AG04450 (cell line): Measurements from ENCODE around the gene CDCP1. TPM values are rescaled to one million over a fixed set of nuclear protein-coding genes. Genes with fewer than 3 reads are reported as not detected.

Source experiments
- CTCF ChIA-PET: fragments of 300-600, 350-600 bp; formaldehyde crosslinking; extraction: SDS; loops from one replicate; lab custom pipeline; 2022; ENCODE audit warnings: antibody characterized with exemption, inconsistent platforms; lab: Charles Lee
- POLR2A ChIA-PET: fragments of 350-600 bp; formaldehyde crosslinking; extraction: SDS; loops from one replicate; lab custom pipeline; 2021; ENCODE audit warnings: antibody characterized with exemption, inconsistent platforms; lab: Yijun Ruan, JAX
- DNase-seq: peaks from one replicate; pipeline ENCODE4 v3.0.0-alpha.2; 2011; ENCODE audit warnings: low read depth, low spot score
- H3K27ac ChIP-seq: one replicate; pipeline ENCODE4 v1.5.1; 2012; ENCODE audit warnings: low read depth, low read length, control low read depth
- H3K27me3 ChIP-seq: one replicate; pipeline ENCODE4 v1.6.0; 2012; ENCODE audit warnings: low read length; ENCODE audit not compliant: control insufficient read depth, insufficient read depth
- H3K4me3 ChIP-seq: 2 replicates; pipeline ENCODE4 v1.5.1; 2011; ENCODE audit warnings: mild to moderate bottlenecking, low read depth, low read length, control low read depth
- H3K9me3 ChIP-seq: 2 replicates; pipeline ENCODE4 v1.5.1; 2012; ENCODE audit warnings: low read length; ENCODE audit not compliant: control insufficient read depth, insufficient read depth
- CTCF ChIP-seq: IDR thresholded peaks from 2 replicates; pipeline ENCODE4 v1.5.1; 2011; ENCODE audit warnings: low read depth, low read length, control low read depth, inconsistent platforms
- polyA plus RNA-seq: library from polyadenylated mRNA; depleted of rRNA; stranded (reverse); fragments of >200 nt; gene quantifications from 2 replicates; pipeline ENCODE4 v1.2.3, GENCODE V29; 2011

The CDCP1 gene
- polyA plus RNA-seq, 1 experiment, result 13.6 TPM

DNA sequence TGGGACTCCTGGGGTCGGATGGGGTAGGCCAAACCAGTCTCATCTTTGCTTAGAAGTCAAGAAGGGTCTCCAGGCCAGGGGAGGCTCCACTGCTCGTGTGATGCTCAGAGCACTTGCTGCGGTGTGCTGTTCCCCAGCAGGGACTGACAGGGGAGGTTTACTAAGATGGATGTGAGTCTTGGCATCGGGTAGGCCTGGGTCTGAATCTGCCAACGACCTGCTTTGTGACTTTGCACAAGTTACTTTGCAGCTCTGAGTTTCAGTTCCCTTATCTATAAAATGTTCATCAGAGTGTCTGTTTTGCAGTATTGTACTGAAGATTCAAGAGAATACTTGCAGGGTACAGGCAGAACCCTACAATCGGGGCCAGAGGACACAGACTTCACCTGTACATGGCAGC, 17.3 kb upstream of the CDCP1 start:
- TF ChIP-seq CTCF, result no peak
- H3K4me3 ChIP-seq, result no peak overlapping the region
- ChIA-PET CTCF (no interaction called here), POLR2A (no interaction called here)
- no peaks in the 10 kb centered on the region; the same call in 1 of the 2 replicates for H3K9me3 ChIP-seq
- no peak overlapping the region for H3K27ac ChIP-seq
- no peaks in the 10 kb centered on the region for H3K27me3 ChIP-seq
- no peak for DNase-seq

GRCh38 chr3:45154641-45155147, 8.5 kb upstream of the CDCP1 start:
- CTCF ChIA-PET, result interaction anchor here (0.6 to 1.8 kb wide), 5 partner anchors 19 to 353 kb away, joined by 3 to 6 read pairs (median 5); no protein-coding TSS in a partner anchor
- no peaks in the 10 kb centered on the region for H3K27me3 ChIP-seq
- TF ChIP-seq CTCF, result no peak
- no peak overlapping the region for H3K4me3 ChIP-seq
- no peak for DNase-seq
- H3K9me3 ChIP-seq, result peaks cover 8% of the 10 kb centered on the region
- no peak overlapping the region for H3K27ac ChIP-seq
- POLR2A ChIA-PET, result interaction anchor here (0.9 kb wide), 1 partner anchor 23 kb away, joined by 3 read pairs; no protein-coding TSS in a partner anchor

DNA sequence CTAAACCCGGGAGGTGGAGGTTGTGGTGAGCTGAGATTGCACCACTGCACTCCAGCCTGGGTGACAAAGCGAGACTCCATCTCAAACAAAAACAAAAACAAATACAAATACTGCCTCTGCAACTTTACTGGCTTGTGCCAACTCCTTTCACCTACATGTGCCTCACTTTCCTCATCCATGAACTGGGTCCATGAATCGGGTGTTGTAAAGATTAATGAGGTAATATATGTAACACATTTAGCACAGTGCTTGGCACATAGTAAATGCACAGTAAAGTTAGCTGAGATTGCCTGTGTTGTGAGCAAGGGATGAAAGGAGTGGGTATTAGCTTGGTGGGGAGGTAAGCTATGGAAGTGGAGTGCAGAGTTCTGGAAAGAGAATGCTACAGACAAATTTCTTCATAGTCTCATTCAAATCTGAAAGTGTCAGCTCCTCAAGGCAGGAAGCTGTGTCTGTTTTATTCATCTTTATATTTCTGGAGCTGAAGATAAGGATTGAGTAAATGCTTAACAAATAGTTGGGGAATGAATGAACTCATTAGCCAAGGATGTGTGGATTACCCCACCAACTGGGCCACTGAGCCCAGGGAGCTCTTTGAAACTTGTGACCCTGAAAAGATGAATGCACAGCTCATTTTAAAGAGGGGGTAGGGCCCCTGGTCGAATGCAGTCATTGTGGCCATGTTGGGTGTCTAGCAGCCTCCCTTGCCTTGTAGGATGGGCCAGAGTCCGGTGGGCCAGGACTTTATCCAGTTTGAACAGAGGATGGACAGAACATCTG, 7.7 kb upstream of the CDCP1 start:
- H3K27ac ChIP-seq, result peak overlapping the region; percentile 52
- CTCF ChIA-PET, result interaction anchor here (0.5 to 1.8 kb wide), 9 partner anchors 14 to 355 kb away, joined by 3 to 6 read pairs (median 4); no protein-coding TSS in a partner anchor
- H3K9me3 ChIP-seq, result peaks cover 8% of the 10 kb centered on the region
- no peaks in the 10 kb centered on the region for H3K27me3 ChIP-seq
- POLR2A ChIA-PET, result interaction anchor here (0.9 to 1.1 kb wide), 2 partner anchors 24 to 30 kb away, joined by 3 read pairs; no protein-coding TSS in a partner anchor
- no peak overlapping the region for H3K4me3 ChIP-seq
- DNase-seq, result no peak
- TF ChIP-seq CTCF, result no peak

DNA sequence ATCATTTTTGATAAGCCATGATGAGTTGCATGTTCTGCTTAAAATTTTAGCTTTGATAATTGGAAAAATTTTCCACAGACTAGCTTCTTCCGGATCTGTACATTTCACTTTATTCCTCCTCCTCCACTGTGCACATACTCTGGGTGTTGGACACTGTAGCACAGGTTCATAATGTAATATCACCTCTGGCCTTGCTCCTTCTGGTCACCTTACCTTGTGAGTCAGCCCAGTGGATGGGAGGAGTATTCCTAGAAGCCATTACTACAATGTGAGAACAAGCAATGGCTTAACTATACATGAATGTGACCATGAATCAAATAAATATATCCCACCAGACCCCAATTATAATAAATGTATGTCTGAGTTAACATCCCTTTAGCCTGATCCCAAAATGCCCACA, 6.1 kb upstream of the CDCP1 start:
- DNase-seq, result no peak
- TF ChIP-seq CTCF, result no peak
- ChIA-PET CTCF (no interaction called here), POLR2A (no interaction called here)
- Histone ChIP-seq H3K27me3 (no peaks in the 10 kb centered on the region), H3K9me3 (peaks cover 8% of the 10 kb centered on the region), H3K4me3 (no peak overlapping the region), H3K27ac (no peak overlapping the region)

- no peak for TF ChIP-seq CTCF
- Histone ChIP-seq H3K27me3 (no peaks in the 10 kb centered on the region), H3K9me3 (peaks cover 11% of the 10 kb centered on the region), H3K27ac (no peak overlapping the region), H3K4me3 (no peak overlapping the region)
- ChIA-PET CTCF (interaction anchor here (0.6 kb wide), 1 partner anchor 28 kb away, joined by 3 read pairs; no protein-coding TSS in a partner anchor), POLR2A (no interaction called here)
- DNase-seq, result no peak
These were observed 4.9 kb upstream of the CDCP1 start for GRCh38 chr3:45151100-45151499.
